ENCODE measurements around the gene GPR162. TPM values are rescaled to one million over a fixed set of nuclear protein-coding genes. Genes with fewer than 3 reads are reported as not detected.

The GPR162 gene
- total RNA-seq, 4 donors from 2014 or later = 1.3 to 2.3 (median 1.5) TPM; not detected in 1

- Histone ChIP-seq H3K4me1 (peaks cover 0 to 8% (median 0%) of the 10 kb centered on the region in 3 donors), H3K27ac (no peak overlapping the region), H3K4me3 (no peak overlapping the region), H3K36me3 (no peaks in the 10 kb centered on the region), H3K27me3 (no peaks in the 10 kb centered on the region), H3K9me3 (no peaks in the 10 kb centered on the region)
- WGBS, 2 donors = 88 to 90% methylated on average over 5 of the region's 5 CpGs
- intact Hi-C loops (cut with DNase I) = no loop called here
- TF ChIP-seq CTCF (IDR thresholded peaks at IDR 0.05) = no peak
- TF ChIP-seq POLR2A (IDR thresholded peaks at IDR 0.05) = no peak
- no peak for DNase-seq
Observed at GRCh38 chr12:6787309-6787708, 34.3 kb upstream of the GPR162 start.

GRCh38 chr12:6788972-6789924, 32.4 kb upstream of the GPR162 start, which contains the start of gene CD4:
Gene CD4, plus strand, starts transcription at chr12:6789528. Its CDS starts 10,611 bp downstream, at chr12:6800139.
- Histone ChIP-seq H3K36me3 (no peaks in the 10 kb centered on the region), H3K27me3 (no peaks in the 10 kb centered on the region), H3K4me3 (peak within 1 kb of the TSS in 3 of 4 donors; percentile 25 to 39 (median 36)), H3K4me1 (peaks cover 0 to 18% (median 6%) of the 10 kb centered on the region in 3 donors), H3K27ac (peak within 1 kb of the TSS; percentile 39 to 87 (median 65)), H3K9me3 (no peaks in the 10 kb centered on the region)
- intact Hi-C loops (cut with DNase I) = no loop called here
- DNase-seq = no peak
- 51 to 70% methylated on average over 7 to 14 of the region's 18 CpGs for WGBS, 2 donors
- peak in 2 of 4 donors; percentile 42 to 63 for TF ChIP-seq POLR2A (IDR thresholded peaks at IDR 0.05)
- TF ChIP-seq CTCF (IDR thresholded peaks at IDR 0.05) = no peak

- Histone ChIP-seq H3K4me3 (peak overlapping the region in 2 of 4 donors; percentile 20 to 39), H3K27me3 (no peaks in the 10 kb centered on the region), H3K36me3 (no peaks in the 10 kb centered on the region), H3K9me3 (no peaks in the 10 kb centered on the region), H3K27ac (peak overlapping the region in 2 of 4 donors; percentile 35 to 72), H3K4me1 (peaks cover 0 to 18% (median 6%) of the 10 kb centered on the region in 3 donors)
- TF ChIP-seq POLR2A (IDR thresholded peaks at IDR 0.05) (no peak), CTCF (IDR thresholded peaks at IDR 0.05) (no peak)
- 77 to 84% methylated on average over 9 to 11 of the region's 12 CpGs for WGBS, 2 donors
- intact Hi-C loops (cut with DNase I) = no loop called here
- DNase-seq = no peak
Observed at GRCh38 chr12:6790496-6791150, 31.0 kb upstream of the GPR162 start.

- intact Hi-C loops (cut with DNase I) = no loop called here
- TF ChIP-seq POLR2A (IDR thresholded peaks at IDR 0.05) = no peak
- TF ChIP-seq CTCF (IDR thresholded peaks at IDR 0.05) = no peak
- H3K27me3 ChIP-seq = no peaks in the 10 kb centered on the region
- H3K4me1 ChIP-seq = peaks cover 0 to 18% (median 6%) of the 10 kb centered on the region in 3 donors
- peak overlapping the region in 2 of 4 donors; percentile 17 to 39 for H3K4me3 ChIP-seq
- H3K27ac ChIP-seq = peak overlapping the region in 3 of 4 donors; percentile 30 to 59 (median 52)
- H3K36me3 ChIP-seq = no peaks in the 10 kb centered on the region
- 66 to 75% methylated on average over 13 of the region's 13 CpGs for WGBS, 2 donors
- no peaks in the 10 kb centered on the region for H3K9me3 ChIP-seq
- DNase-seq = no peak
Observed at GRCh38 chr12:6791931-6792520, 29.6 kb upstream of the GPR162 start.

All from esophagus squamous epithelium (tissue), 5 donors.